Skeletal muscle tissue (tissue), 4 donors: ENCODE results near the gene SGK1. TPM values are rescaled to one million over a fixed set of nuclear protein-coding genes. Genes with fewer than 3 reads are reported as not detected.
"Not testable (repeated sequence)": the region's sequence is repeated elsewhere in the genome, so short reads cannot be mapped to it uniquely, and the experiment has no call there.

Source experiments
- H3K27ac ChIP-seq: one replicate; pipeline ENCODE4 v1.7.0; 2013; ENCODE audit warnings: mild to moderate bottlenecking, low read depth, low read length, inconsistent platforms
- H3K27me3 ChIP-seq, 3 donors: one replicate each; pipeline ENCODE4 v1.7.0; 2013; ENCODE audit warnings: low read length in 3 of 3; ENCODE audit not compliant: control insufficient read depth in 3 of 3, insufficient read depth in 3 of 3
- H3K36me3 ChIP-seq, 3 donors: one replicate each; pipeline ENCODE4 v1.7.0; 2013; ENCODE audit warnings: low read length in 3 of 3; ENCODE audit not compliant: control insufficient read depth in 3 of 3, insufficient read depth in 3 of 3
- H3K4me1 ChIP-seq, 3 donors: one replicate each; pipeline ENCODE4 v1.7.0; 2013; ENCODE audit warnings: low read length in 3 of 3, mild to moderate bottlenecking in 3 of 3; ENCODE audit not compliant: control insufficient read depth in 3 of 3, insufficient read depth in 3 of 3
- H3K4me3 ChIP-seq, 3 donors: one replicate each; pipeline ENCODE4 v1.7.0; 2013; ENCODE audit warnings: low read length in 3 of 3
- H3K9ac ChIP-seq, 3 donors: one replicate each; pipeline ENCODE4 v1.7.0; 2013; ENCODE audit warnings: low read length in 3 of 3, mild to moderate bottlenecking in 3 of 3, moderate library complexity in 2 of 3, low read depth in 1 of 3
- H3K9me3 ChIP-seq, 3 donors: one replicate each; pipeline ENCODE4 v1.7.0; 2013; ENCODE audit warnings: low read length in 3 of 3; ENCODE audit not compliant: control insufficient read depth in 3 of 3
- total RNA-seq: library from RNA; depleted of rRNA; stranded (reverse); fragments of >200 nt; gene quantifications from one replicate; pipeline ENCODE4 v1.2.3, GENCODE V29; 2014
- donor health status: Osteomylitis.

Gene SGK1
- total RNA-seq, 1 donor from 2014 or later: 74.1 TPM

DNA sequence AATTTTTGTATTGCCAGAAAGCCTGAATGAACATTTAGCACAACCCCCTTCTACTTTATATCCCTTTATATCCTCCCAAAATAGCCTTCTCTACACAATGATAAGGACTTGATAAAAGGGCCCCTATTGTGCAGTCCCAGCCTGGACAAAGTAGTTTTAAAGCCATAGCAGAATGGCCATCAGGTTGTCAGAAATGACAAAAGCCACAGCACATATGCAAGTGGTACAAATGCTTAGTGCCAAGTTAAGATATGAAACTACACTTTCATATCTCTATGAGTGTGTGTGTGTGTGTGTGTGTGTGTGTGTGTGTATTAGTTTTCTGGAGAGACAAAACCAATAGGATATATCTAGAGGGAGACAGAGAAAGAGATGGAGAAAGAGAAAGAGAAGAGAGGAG is 132.6 kb downstream of the SGK1 start:
- Histone ChIP-seq H3K9me3 (no peaks in the 10 kb centered on the region), H3K4me3 (no peak overlapping the region), H3K27me3 (no peaks in the 10 kb centered on the region), H3K9ac (no peak overlapping the region), H3K4me1 (peaks cover 0 to 3% (median 0%) of the 10 kb centered on the region in 3 donors), H3K36me3 (no peaks in the 10 kb centered on the region), H3K27ac (no peak overlapping the region)

DNA sequence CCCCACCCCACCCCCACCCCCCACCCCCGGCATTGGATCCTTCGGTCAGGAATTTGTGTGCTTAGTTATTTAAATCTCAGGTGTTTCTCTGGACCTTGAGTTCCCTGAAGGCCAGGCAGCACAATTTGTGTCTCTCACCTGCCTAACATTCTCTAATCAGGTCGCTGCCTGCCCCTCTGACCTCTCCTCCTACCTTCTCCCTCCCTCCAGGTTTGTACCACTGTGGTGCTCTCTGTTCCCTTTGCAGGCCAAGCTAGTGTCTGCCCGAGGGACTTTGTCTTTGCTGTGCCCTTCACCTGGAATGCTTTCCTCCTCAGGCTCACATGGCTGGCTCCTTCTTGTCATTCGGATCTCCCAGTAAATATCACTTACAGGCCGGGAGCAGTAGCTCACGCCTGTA is 134.1 kb downstream of the SGK1 start:
- H3K9me3 ChIP-seq: no peaks in the 10 kb centered on the region
- peaks cover 0 to 3% (median 0%) of the 10 kb centered on the region in 3 donors for H3K4me1 ChIP-seq
- no peak overlapping the region for H3K27ac ChIP-seq
- H3K9ac ChIP-seq: no peak overlapping the region
- H3K36me3 ChIP-seq: no peaks in the 10 kb centered on the region
- no peak overlapping the region for H3K4me3 ChIP-seq
- no peaks in the 10 kb centered on the region for H3K27me3 ChIP-seq

DNA sequence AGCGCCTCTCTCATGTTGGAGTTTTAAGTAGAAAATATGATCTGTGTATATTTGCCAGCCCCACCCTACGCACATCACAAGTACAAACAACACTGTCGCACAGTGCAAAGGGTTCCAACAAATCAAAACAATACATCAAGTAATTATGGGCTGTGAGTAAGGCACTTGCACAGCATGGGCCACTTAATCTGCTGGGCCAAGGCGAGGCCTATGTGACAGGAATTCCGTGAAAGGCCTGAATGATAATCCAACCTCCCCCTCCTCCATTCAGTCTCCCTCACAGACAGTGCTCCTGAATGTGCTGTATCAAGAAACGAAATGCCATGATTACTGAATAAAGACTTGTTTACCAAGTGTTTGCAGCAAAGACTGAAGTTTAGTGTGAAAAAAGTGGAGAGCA is 135.4 kb downstream of the SGK1 start:
- Histone ChIP-seq H3K9me3 (no peaks in the 10 kb centered on the region), H3K36me3 (no peaks in the 10 kb centered on the region), H3K9ac (no peak overlapping the region), H3K27me3 (no peaks in the 10 kb centered on the region), H3K27ac (no peak overlapping the region), H3K4me3 (no peak overlapping the region), H3K4me1 (peaks cover 7 to 10% (median 9%) of the 10 kb centered on the region in 3 donors)

GRCh38 chr6:134181726-134182125 is 136.2 kb downstream of the SGK1 start:
- H3K9me3 ChIP-seq, H3K4me3 ChIP-seq, H3K27ac ChIP-seq, H3K9ac ChIP-seq, H3K36me3 ChIP-seq, H3K27me3 ChIP-seq: not testable (repeated sequence)
- H3K4me1 ChIP-seq: peaks cover 11 to 16% (median 16%) of the 10 kb centered on the region in 3 donors

GRCh38 chr6:134181251-134181650 is 136.7 kb downstream of the SGK1 start:
- not testable (repeated sequence) for H3K36me3 ChIP-seq, H3K27ac ChIP-seq, H3K27me3 ChIP-seq, H3K9ac ChIP-seq, H3K4me3 ChIP-seq, H3K9me3 ChIP-seq
- H3K4me1 ChIP-seq: peaks cover 14 to 20% (median 20%) of the 10 kb centered on the region in 3 donors

DNA sequence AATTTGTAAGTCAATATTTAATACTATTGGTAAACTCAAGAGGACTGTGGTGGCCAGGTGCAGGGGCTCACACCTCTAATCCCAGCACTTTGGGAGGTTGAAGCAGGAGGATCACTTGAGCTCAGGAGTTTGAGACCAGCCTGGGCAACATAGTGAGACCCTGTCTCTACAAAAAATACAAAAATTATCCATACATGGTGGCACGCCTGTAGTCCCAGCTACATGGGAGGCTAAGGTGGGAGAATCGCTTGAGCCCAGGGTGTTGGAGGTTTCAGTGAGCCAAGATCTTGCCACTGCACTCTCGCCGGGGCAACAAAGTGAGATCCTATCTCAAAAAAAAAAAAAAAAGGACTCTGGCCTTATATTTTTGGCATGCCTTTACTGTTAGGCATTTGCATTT is 137.4 kb downstream of the SGK1 start:
- H3K9ac ChIP-seq, H3K36me3 ChIP-seq, H3K4me3 ChIP-seq, H3K9me3 ChIP-seq, H3K27ac ChIP-seq, H3K27me3 ChIP-seq: not testable (repeated sequence)
- peaks cover 19 to 21% (median 20%) of the 10 kb centered on the region in 3 donors for H3K4me1 ChIP-seq

DNA sequence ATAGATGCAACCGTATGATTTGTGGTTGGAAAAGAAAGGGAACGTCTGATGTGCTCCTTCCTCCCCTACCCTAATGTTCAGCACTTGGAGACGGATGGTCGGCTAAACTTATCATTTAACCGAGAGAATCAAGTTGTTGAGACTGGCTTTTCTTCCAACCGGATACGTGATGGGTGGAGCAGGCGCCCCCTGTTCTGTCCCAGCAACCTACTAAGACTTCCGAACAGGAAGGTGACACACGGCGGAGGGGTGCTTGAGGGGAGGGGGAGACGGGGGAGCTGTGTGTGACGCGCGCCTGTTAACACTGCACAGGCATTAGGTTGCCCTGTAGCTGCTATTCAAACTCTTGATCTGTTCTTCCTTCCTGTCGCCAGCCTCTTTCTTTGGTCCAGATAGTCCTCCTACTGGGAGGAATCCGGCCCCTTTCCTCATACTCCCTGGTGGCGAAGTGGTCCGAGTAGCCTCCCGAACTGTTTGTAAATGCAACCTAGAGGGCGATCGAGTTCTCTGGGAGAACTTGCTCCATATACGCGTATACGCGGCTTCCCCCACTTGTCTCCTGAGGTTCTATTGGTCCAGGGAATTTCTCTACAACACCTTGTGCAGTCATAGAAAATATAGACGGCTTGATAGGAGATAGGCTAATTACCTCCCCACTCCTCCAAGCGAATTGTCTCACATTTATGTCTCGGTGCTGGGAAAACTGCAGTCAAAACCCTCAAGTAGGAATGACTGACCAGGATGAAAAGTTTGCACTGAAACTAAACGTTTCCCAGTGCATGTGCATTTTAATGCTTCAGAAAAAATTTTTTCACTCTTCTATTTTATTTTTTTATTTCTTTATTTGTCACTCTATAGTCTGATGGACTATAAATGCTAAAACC is 139.5 kb downstream of the SGK1 start:
- H3K9me3 ChIP-seq: no peaks in the 10 kb centered on the region
- peaks cover 19 to 24% (median 20%) of the 10 kb centered on the region in 3 donors for H3K4me1 ChIP-seq
- peak overlapping the region; percentile 73 to 90 (median 86) for H3K9ac ChIP-seq
- H3K36me3 ChIP-seq: peaks cover under 1 to 5% (median 3%) of the 10 kb centered on the region in 3 donors
- H3K4me3 ChIP-seq: peak overlapping the region; percentile 68 to 82 (median 76)
- peak overlapping the region; percentile 98 for H3K27ac ChIP-seq
- H3K27me3 ChIP-seq: no peaks in the 10 kb centered on the region

DNA sequence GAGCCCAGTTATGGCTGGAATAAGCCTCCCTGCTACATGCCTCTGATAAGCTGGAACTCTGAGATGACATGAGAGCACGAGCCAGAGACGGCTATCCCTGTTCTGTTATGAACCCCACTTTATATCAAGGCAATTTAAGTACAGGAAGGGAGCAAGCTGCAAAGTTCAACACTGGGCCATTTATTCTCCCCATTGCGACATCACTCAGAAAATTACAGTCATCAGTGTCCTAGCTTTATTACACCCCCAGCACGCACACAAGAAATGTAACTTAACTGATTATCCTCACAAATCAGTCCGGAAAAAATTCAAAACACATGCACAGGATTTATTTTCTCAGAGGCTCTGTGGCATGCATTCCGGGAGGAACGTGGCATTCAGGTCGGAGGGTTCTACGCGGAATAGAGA is 140.2 kb downstream of the SGK1 start:
- Histone ChIP-seq H3K36me3 (peaks cover 7 to 11% (median 7%) of the 10 kb centered on the region in 3 donors), H3K27me3 (no peaks in the 10 kb centered on the region), H3K4me1 (peaks cover 19 to 24% (median 24%) of the 10 kb centered on the region in 3 donors), H3K27ac (peak overlapping the region; percentile 98), H3K9me3 (no peaks in the 10 kb centered on the region), H3K4me3 (peak overlapping the region; percentile 68 to 82 (median 76)), H3K9ac (peak overlapping the region; percentile 73 to 90 (median 86))

DNA sequence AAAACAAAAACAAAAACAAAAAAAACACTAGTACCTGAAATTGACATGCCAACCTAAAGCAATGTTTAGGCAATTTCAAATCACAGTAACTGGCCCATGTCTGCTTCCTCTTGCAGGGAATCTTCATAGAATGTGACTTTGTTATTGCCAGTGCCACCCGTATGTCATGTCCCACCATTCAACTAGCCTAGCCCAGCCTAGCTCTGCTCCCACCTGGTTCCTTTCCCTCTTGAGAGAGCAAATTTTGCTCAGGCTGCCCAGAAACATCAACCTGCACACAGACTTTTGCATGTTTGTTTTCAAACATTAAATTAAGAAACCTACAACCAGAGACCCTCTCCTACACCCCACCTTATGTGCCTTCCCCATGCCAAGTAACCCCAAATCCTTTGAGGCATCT is 140.7 kb downstream of the SGK1 start:
- Histone ChIP-seq H3K27ac (peak overlapping the region; percentile 98), H3K9ac (peak overlapping the region; percentile 73 to 90 (median 86)), H3K36me3 (peaks cover 11 to 17% (median 12%) of the 10 kb centered on the region in 3 donors), H3K27me3 (no peaks in the 10 kb centered on the region), H3K9me3 (no peaks in the 10 kb centered on the region), H3K4me3 (peak overlapping the region; percentile 43 to 82 (median 68)), H3K4me1 (peaks cover 22 to 29% (median 25%) of the 10 kb centered on the region in 3 donors)

DNA sequence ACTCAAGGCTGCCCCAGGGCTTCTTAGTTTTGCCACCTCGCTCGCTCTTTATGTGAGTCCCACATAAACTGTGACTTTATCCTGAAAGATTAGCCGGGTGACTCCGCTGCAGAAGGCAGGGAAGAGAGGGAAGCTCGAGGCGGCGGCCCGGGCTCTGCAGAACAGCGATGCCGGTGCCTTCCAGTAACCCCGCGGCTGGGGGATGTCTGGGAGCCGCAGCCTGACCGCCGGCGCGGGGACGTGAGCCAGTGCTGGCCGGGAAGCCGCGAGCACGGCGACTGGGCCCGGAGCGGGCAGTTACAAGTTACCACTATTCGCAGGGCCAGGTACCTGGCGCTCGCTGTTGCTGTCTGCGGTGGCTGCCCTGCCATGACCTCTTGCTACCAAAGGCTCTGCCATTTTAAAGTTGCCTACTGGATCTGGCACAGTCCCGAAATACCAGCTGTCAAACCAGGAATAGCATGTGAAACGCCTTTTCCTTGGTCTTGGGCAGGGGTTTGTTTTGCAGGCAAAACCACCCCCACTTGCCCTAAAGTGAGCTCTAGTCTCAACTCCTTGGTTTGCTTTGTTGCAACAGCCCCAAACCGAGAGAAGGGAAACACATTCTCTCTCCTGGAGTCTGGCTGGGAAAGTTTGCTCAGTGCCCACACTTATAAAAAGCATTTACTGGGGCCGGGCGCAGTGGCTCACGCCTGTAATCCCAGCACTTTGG is 141.5 kb downstream of the SGK1 start:
- Histone ChIP-seq H3K9ac (peak overlapping the region; percentile 86 to 97 (median 94)), H3K4me1 (peaks cover 30 to 37% (median 33%) of the 10 kb centered on the region in 3 donors), H3K4me3 (peak overlapping the region; percentile 81 to 92 (median 85)), H3K36me3 (peaks cover 17 to 25% (median 20%) of the 10 kb centered on the region in 3 donors), H3K27me3 (no peaks in the 10 kb centered on the region), H3K27ac (peak overlapping the region; percentile 98), H3K9me3 (no peaks in the 10 kb centered on the region)
